HCT116 (cell line): Measurements from ENCODE around the gene FMN1. TPM values are rescaled to one million over a fixed set of nuclear protein-coding genes. Genes with fewer than 3 reads are reported as not detected.

Experiments used
- ATAC-seq: fragments of 200-7000 bp; cut with Tn5 transposase; 2 replicates; pipeline ENCODE4 v1.9.1; 2020; ENCODE audit warnings: mild to moderate bottlenecking, moderate library complexity
- BruUV-seq: library from RNA; stranded (reverse); fragments of 400-500 nt; replicated peaks from 2 replicates; lab custom pipeline; 2021; lab: Mats Ljungman, UMichigan
- CTCF ChIA-PET: fragments of 300-600 bp; sonication (Branson Sonifier 250); formaldehyde crosslinking; loops from one replicate; lab custom pipeline; 2021; ENCODE audit warnings: antibody characterized with exemption; lab: Charles Lee
- POLR2A ChIA-PET: fragments of 300-600, 350-600 bp; sonication (Branson Sonifier 250); formaldehyde crosslinking; loops from one replicate; lab custom pipeline; 2021; ENCODE audit warnings: antibody characterized with exemption; lab: Charles Lee
- RAD21 ChIA-PET, 2 experiments: fragments of 300-600 bp; sonication (Branson Sonifier 250); formaldehyde crosslinking; loops; one replicate each; lab custom pipeline; 2023; ENCODE audit warnings: low total read pairs in 2 of 2; ENCODE audit not compliant: uncharacterized antibody in 2 of 2, unreplicated experiment in 2 of 2, low non-redundant PET in 1 of 2; lab: Charles Lee
- DNase-seq: peaks from one replicate; pipeline ENCODE4 v3.0.0-alpha.2; 2010; ENCODE audit warnings: low read depth, low spot score
- H2AFZ ChIP-seq: fragments of 200-600 bp; shearing (Covaris generic), sonication (generic); 2 replicates; pipeline ENCODE4 v1.6.1; 2017; ENCODE audit warnings: low read depth, mixed run types, mixed read lengths, antibody characterized with exemption, low read length; ENCODE audit not compliant: poor library complexity, severe bottlenecking
- H3K27ac ChIP-seq: 2 replicates; pipeline ENCODE4 v1.5.1; 2012; ENCODE audit warnings: low read depth, low read length
- H3K27me3 ChIP-seq: fragments of 200-600 bp; sonication (generic); 2 replicates; pipeline ENCODE4 v1.6.1; 2016; ENCODE audit warnings: mixed run types, low read length, mixed read lengths; ENCODE audit not compliant: insufficient read depth
- H3K36me3 ChIP-seq, 2 experiments: fragments of 200-500 bp in 1 of 2; fragments of 200-600 bp in 1 of 2; sonication (Bioruptor generic) in 1 of 2; sonication (generic) in 1 of 2; 2 replicates each; pipeline versions ENCODE4 v1.5.1 to v1.6.1; 2014 to 2016; ENCODE audit warnings: low read length in 2 of 2, inconsistent platforms in 1 of 2, mixed read lengths in 1 of 2, mixed run types in 1 of 2; ENCODE audit not compliant: insufficient read depth in 2 of 2, control insufficient read depth in 1 of 2
- H3K4me1 ChIP-seq, 2 experiments: fragments of 200-600 bp in 1 of 2; sonication (generic) in 1 of 2; 2 replicates each; pipeline versions ENCODE4 v1.5.1 to v1.6.1; 2012 to 2017; ENCODE audit warnings: low read length in 2 of 2, inconsistent platforms in 1 of 2, mild to moderate bottlenecking in 1 of 2, mixed read lengths in 1 of 2, mixed run types in 1 of 2, moderate library complexity in 1 of 2; ENCODE audit not compliant: insufficient read depth in 2 of 2, control insufficient read depth in 1 of 2
- H3K4me2 ChIP-seq: fragments of 200-600 bp; sonication (generic); 2 replicates; pipeline ENCODE4 v1.6.1; 2017; ENCODE audit warnings: mixed run types, low read length, mixed read lengths
- H3K4me3 ChIP-seq, 2 experiments: fragments of 200-600 bp in 1 of 2; sonication (generic) in 1 of 2; replicated peaks in 1 of 2; 2 replicates each; pipeline ENCODE4 v1.5.1; 2011 to 2016; ENCODE audit warnings: low read length in 2 of 2, control low read depth in 1 of 2, low read depth in 1 of 2, mild to moderate bottlenecking in 1 of 2, mixed read lengths in 1 of 2, mixed run types in 1 of 2
- H3K79me2 ChIP-seq: fragments of 200-600 bp; sonication (generic); 2 replicates; pipeline ENCODE4 v1.6.1; 2017; ENCODE audit warnings: mild to moderate bottlenecking, mixed run types, low read length, moderate library complexity, mixed read lengths; ENCODE audit not compliant: insufficient read depth
- H3K9ac ChIP-seq: fragments of 200-600 bp; sonication (generic); 2 replicates; pipeline ENCODE4 v1.6.1; 2016; ENCODE audit warnings: low read length, mixed read lengths
- H3K9me2 ChIP-seq: fragments of 200-600 bp; sonication (generic), shearing (Covaris generic); 2 replicates; pipeline ENCODE4 v1.6.1; 2017; ENCODE audit warnings: mixed run types, mild to moderate bottlenecking, moderate library complexity; ENCODE audit not compliant: insufficient read depth
- H3K9me3 ChIP-seq, 2 experiments: fragments of 200-500 bp in 1 of 2; fragments of 200-600 bp in 1 of 2; sonication (Bioruptor generic) in 1 of 2; sonication (generic) in 1 of 2; 2 replicates each; pipeline ENCODE4 v1.6.1; 2014 to 2017; ENCODE audit warnings: low read length in 2 of 2, mixed read lengths in 2 of 2, inconsistent platforms in 1 of 2, low read depth in 1 of 2, mild to moderate bottlenecking in 1 of 2, mixed run types in 1 of 2, moderate library complexity in 1 of 2; ENCODE audit not compliant: control insufficient read depth in 1 of 2, insufficient read depth in 1 of 2
- H4K20me1 ChIP-seq: fragments of 200-600 bp; sonication (generic), shearing (Covaris generic); 2 replicates; pipeline ENCODE4 v1.6.1; 2017; ENCODE audit warnings: mixed run types, mild to moderate bottlenecking, moderate library complexity; ENCODE audit not compliant: insufficient read depth
- ATF3 ChIP-seq: IDR thresholded peaks from 2 replicates; pipeline ENCODE4 v1.6.1; 2012
- CBX3 ChIP-seq: IDR thresholded peaks from 2 replicates; pipeline ENCODE4 v1.6.1; 2012; ENCODE audit warnings: low read depth
- CTCF ChIP-seq, 3 experiments: fragments of 200-600 bp in 1 of 3; sonication (generic) in 1 of 3; IDR thresholded peaks in 2 of 3; conservative IDR thresholded peaks in 1 of 3; 2 replicates each; pipeline ENCODE4 v1.5.1; 2012 to 2017; ENCODE audit warnings: low read depth in 2 of 3, low read length in 2 of 3, antibody characterized with exemption in 1 of 3, borderline replicate concordance in 1 of 3, control low read depth in 1 of 3, mild to moderate bottlenecking in 1 of 3, mixed read lengths in 1 of 3, mixed run types in 1 of 3, moderate library complexity in 1 of 3; ENCODE audit not compliant: insufficient read depth in 1 of 3
- ELF1 ChIP-seq: IDR thresholded peaks from 2 replicates; pipeline ENCODE4 v1.6.1; 2012; ENCODE audit warnings: low read depth, borderline replicate concordance
- EZH2phosphoT487 ChIP-seq: fragments of 200-600 bp; IDR thresholded peaks from 2 replicates; pipeline ENCODE4 v1.6.1; 2018; ENCODE audit warnings: antibody characterized with exemption, borderline replicate concordance
- FOSL1 ChIP-seq: IDR thresholded peaks from 2 replicates; pipeline ENCODE4 v1.6.1; 2012; ENCODE audit warnings: low read depth
- POLR2A ChIP-seq: IDR thresholded peaks from 2 replicates; pipeline ENCODE4 v1.7.0; 2011; ENCODE audit warnings: borderline replicate concordance; ENCODE audit not compliant: insufficient read depth, insufficient read length; ENCODE audit errors: extremely low read depth
- RAD21 ChIP-seq: IDR thresholded peaks from 2 replicates; pipeline ENCODE4 v1.6.1; 2012; ENCODE audit warnings: low read depth, mild to moderate bottlenecking
- SIN3A ChIP-seq: IDR thresholded peaks from 2 replicates; pipeline ENCODE4 v1.6.1; 2012; ENCODE audit warnings: low read depth
- SP1 ChIP-seq: IDR thresholded peaks from 2 replicates; pipeline ENCODE4 v1.6.1; 2012; ENCODE audit warnings: low read depth
- SRF ChIP-seq: IDR thresholded peaks from 2 replicates; pipeline ENCODE4 v1.6.1; 2012; ENCODE audit warnings: low read depth
- ZBTB33 ChIP-seq: IDR thresholded peaks from 2 replicates; pipeline ENCODE4 v1.6.1; 2011; ENCODE audit warnings: mild to moderate bottlenecking, low read length, moderate library complexity; ENCODE audit not compliant: insufficient replicate concordance; ENCODE audit errors: extremely low read depth
- ZFX ChIP-seq: fragments of 450-650 bp; IDR thresholded peaks from 2 replicates; pipeline ENCODE4 v1.6.1; 2017
- ZNF274 ChIP-seq: fragments of 200-500 bp; sonication (Bioruptor generic); IDR thresholded peaks from 2 replicates; pipeline ENCODE4 v1.6.1; 2014; ENCODE audit warnings: mild to moderate bottlenecking, low read depth, low read length, inconsistent platforms
- intact Hi-C: fragments of 100-400 bp; cut with micrococcal nuclease; formaldehyde crosslinking; loops from 2 replicates; pipeline ENCODE4 v1.10.0; 2022
- total RNA-seq: library from RNA; stranded (reverse); gene quantifications from one replicate; pipeline ENCODE4 v1.2.1, GENCODE V29; 2021; ENCODE audit not compliant: unreplicated experiment

Gene FMN1
- total RNA-seq, 1 experiment from 2014 or later = 0.39 TPM

GRCh38 chr15:32844118-32844711, 350.3 kb downstream of the FMN1 start:
- Histone ChIP-seq H3K27me3 (peaks cover 18% of the 10 kb centered on the region; the same call in 1 of the 2 replicates), H3K36me3 (no peaks in the 10 kb centered on the region)
- BruUV-seq = no TSS peak
- DNase-seq = peak; percentile 40
- intact Hi-C loops = loop anchor here (1.0 to 5.0 kb wide), 3 partner anchors 92 to 288 kb away; no protein-coding TSS in a partner anchor
- CTCF ChIA-PET = interaction anchor here (0.6 to 3.9 kb wide), 16 partner anchors 9 to 288 kb away, joined by 3 to 38 read pairs (median 6); no protein-coding TSS in a partner anchor
- POLR2A ChIA-PET = no interaction called here
- RAD21 ChIA-PET = interaction anchor here (0.8 to 1.6 kb wide), 4 partner anchors 92 to 181 kb away, joined by 3 to 6 read pairs (median 4); no protein-coding TSS in a partner anchor
- no peak for TF ChIP-seq ZFX
- no peak for TF ChIP-seq SP1
- TF ChIP-seq CBX3 = no peak
- TF ChIP-seq ZBTB33 = no peak
- no peak for TF ChIP-seq ELF1
- TF ChIP-seq ZNF274 = no peak
- TF ChIP-seq SRF = no peak
- TF ChIP-seq CTCF (IDR thresholded peaks at IDR 0.05 in 2 of 3, conservative IDR thresholded peaks at IDR 0.05 in 1 of 3; ENCODE audit: borderline replicate concordance in 1 of 3, insufficient read depth in 1 of 3, low read depth in 2 of 3, low read length in 2 of 3) = peak; percentile 45 to 69 (median 68); a peak in 5 of 6 replicates
- TF ChIP-seq EZH2phosphoT487 = no peak
- no peak for TF ChIP-seq FOSL1
- TF ChIP-seq SIN3A = no peak
- peak; percentile 61 for TF ChIP-seq RAD21
- TF ChIP-seq ATF3 = no peak
- no peak for TF ChIP-seq POLR2A
- TF ChIP-seq, all 23 proteins: peak for 2
- no peaks in the 10 kb centered on the region for H3K9me2 ChIP-seq
- H3K9ac ChIP-seq = no peak overlapping the region
- no peaks in the 10 kb centered on the region for H3K79me2 ChIP-seq
- H3K27ac ChIP-seq = no peak overlapping the region
- no peaks in the 10 kb centered on the region for H3K4me1 ChIP-seq
- H2AFZ ChIP-seq = no peak overlapping the region
- no peak overlapping the region for H3K4me2 ChIP-seq
- H4K20me1 ChIP-seq = no peaks in the 10 kb centered on the region
- no peaks in the 10 kb centered on the region for H3K9me3 ChIP-seq
- peak; percentile 61 for ATAC-seq
- no peak overlapping the region for H3K4me3 ChIP-seq
